PC-3 (cell line): ENCODE measurements around the gene ANKRD60.

ENCODE experiments used
- EZH2phosphoT487 ChIP-seq: fragments of 300-600 bp; sonication (generic); IDR thresholded peaks from 2 replicates; pipeline ENCODE4 v1.6.1; 2018; ENCODE audit warnings: mild to moderate bottlenecking, antibody characterized with exemption, low read length, borderline replicate concordance
- TF ChIP-seq, protein P1 (sequence below): fragments of 300-600 bp; sonication (generic); conservative IDR thresholded peaks from 2 replicates; pipeline ENCODE4 v1.5.1; 2017; ENCODE audit warnings: antibody characterized with exemption, low read depth, mild to moderate bottlenecking, low read length

DNA sequence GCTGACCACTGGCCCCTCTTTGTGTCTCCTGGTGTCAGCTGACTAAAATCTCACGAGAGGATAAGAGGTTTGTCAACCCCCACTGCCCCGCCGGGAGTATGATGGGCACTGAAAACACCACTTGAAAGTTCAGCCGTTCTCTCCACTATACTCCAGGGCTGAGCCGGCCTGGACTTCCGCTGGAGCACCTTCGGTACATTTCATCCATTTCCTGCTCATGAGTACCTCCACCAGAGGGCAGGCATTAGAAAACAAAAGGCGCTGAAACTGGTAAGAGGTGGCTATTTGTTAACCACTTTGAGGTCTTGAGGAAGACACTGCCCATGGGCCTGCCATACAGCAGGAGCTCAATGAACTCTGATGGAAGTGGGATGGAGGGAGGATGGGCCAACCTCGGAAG is 17.9 kb upstream of the ANKRD60 start:
- TF ChIP-seq, protein P1, sequence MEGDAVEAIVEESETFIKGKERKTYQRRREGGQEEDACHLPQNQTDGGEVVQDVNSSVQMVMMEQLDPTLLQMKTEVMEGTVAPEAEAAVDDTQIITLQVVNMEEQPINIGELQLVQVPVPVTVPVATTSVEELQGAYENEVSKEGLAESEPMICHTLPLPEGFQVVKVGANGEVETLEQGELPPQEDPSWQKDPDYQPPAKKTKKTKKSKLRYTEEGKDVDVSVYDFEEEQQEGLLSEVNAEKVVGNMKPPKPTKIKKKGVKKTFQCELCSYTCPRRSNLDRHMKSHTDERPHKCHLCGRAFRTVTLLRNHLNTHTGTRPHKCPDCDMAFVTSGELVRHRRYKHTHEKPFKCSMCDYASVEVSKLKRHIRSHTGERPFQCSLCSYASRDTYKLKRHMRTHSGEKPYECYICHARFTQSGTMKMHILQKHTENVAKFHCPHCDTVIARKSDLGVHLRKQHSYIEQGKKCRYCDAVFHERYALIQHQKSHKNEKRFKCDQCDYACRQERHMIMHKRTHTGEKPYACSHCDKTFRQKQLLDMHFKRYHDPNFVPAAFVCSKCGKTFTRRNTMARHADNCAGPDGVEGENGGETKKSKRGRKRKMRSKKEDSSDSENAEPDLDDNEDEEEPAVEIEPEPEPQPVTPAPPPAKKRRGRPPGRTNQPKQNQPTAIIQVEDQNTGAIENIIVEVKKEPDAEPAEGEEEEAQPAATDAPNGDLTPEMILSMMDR: peak; percentile 77
- TF ChIP-seq EZH2phosphoT487: no peak
